OCI-LY1 (cell line): Measurements from ENCODE around the gene TPST2.

Source experiments
- H2AFZ ChIP-seq: fragments of 200-600 bp; sonication (generic), shearing (Covaris generic); 2 replicates; pipeline ENCODE4 v1.6.0; 2014; ENCODE audit warnings: antibody characterized with exemption, mild to moderate bottlenecking, low read length
- H3F3A ChIP-seq: fragments of 200-600 bp; sonication (generic), shearing (Covaris generic); 2 replicates; pipeline ENCODE4 v1.6.0; 2014; ENCODE audit warnings: mild to moderate bottlenecking, antibody characterized with exemption, low read length, moderate library complexity; ENCODE audit not compliant: insufficient read depth
- H3K27ac ChIP-seq: fragments of 200-600 bp; sonication (generic); 2 replicates; pipeline ENCODE4 v1.5.1; 2014; ENCODE audit warnings: low read length, mixed run types, mild to moderate bottlenecking, low read depth; ENCODE audit not compliant: poor library complexity, severe bottlenecking
- H3K27me3 ChIP-seq: fragments of 200-600 bp; sonication (generic); 2 replicates; pipeline ENCODE4 v1.6.0; 2014; ENCODE audit warnings: antibody characterized with exemption, mild to moderate bottlenecking, low read length, moderate library complexity; ENCODE audit not compliant: insufficient read depth
- H3K36me3 ChIP-seq: fragments of 200-600 bp; sonication (generic); 2 replicates; pipeline ENCODE4 v1.6.1; 2014; ENCODE audit warnings: mild to moderate bottlenecking, antibody characterized with exemption, low read length, moderate library complexity, mixed read lengths; ENCODE audit not compliant: insufficient read depth
- H3K4me1 ChIP-seq: fragments of 200-600 bp; sonication (generic); 2 replicates; pipeline ENCODE4 v1.5.1; 2014; ENCODE audit warnings: mild to moderate bottlenecking, low read length, moderate library complexity; ENCODE audit not compliant: insufficient read depth, severe bottlenecking
- H3K4me2 ChIP-seq: fragments of 200-600 bp; sonication (generic), shearing (Covaris generic); 2 replicates; pipeline ENCODE4 v1.6.1; 2014; ENCODE audit warnings: low read length
- H3K4me3 ChIP-seq: fragments of 200-600 bp; sonication (generic); 2 replicates; pipeline ENCODE4 v1.5.1; 2014; ENCODE audit warnings: low read length, low read depth, mild to moderate bottlenecking, mixed read lengths; ENCODE audit not compliant: poor library complexity, severe bottlenecking
- H3K79me2 ChIP-seq: fragments of 200-600 bp; shearing (Covaris generic); 2 replicates; pipeline ENCODE4 v1.6.1; 2016; ENCODE audit warnings: mixed run types, low read length, mixed read lengths; ENCODE audit not compliant: insufficient read depth
- H3K9ac ChIP-seq: fragments of 200-600 bp; sonication (generic), shearing (Covaris generic); 2 replicates; pipeline ENCODE4 v1.6.1; 2014; ENCODE audit warnings: mild to moderate bottlenecking, low read length, mixed read lengths
- H3K9me2 ChIP-seq: fragments of 200-600 bp; sonication (generic), shearing (Covaris generic); 2 replicates; pipeline ENCODE4 v1.6.1; 2014; ENCODE audit warnings: low read depth, mild to moderate bottlenecking, low read length, mixed read lengths
- H3K9me3 ChIP-seq: fragments of 200-600 bp; shearing (Covaris generic); 2 replicates; pipeline ENCODE4 v1.6.1; 2014; ENCODE audit warnings: low read length, mixed read lengths
- H4K20me1 ChIP-seq: fragments of 200-600 bp; sonication (generic), shearing (Covaris generic); 2 replicates; pipeline ENCODE4 v1.6.0; 2016; ENCODE audit warnings: mild to moderate bottlenecking, low read length; ENCODE audit not compliant: insufficient read depth
- EZH2 ChIP-seq: fragments of 200-600 bp; sonication (generic), shearing (Covaris generic); IDR thresholded peaks from 2 replicates; pipeline ENCODE4 v1.8.0; 2017; ENCODE audit warnings: borderline replicate concordance, mixed run types, mild to moderate bottlenecking, antibody characterized with exemption, low read length, moderate library complexity, mixed read lengths
- TF ChIP-seq, protein P1 (sequence below): fragments of 200-600 bp; sonication (generic), shearing (Covaris generic); IDR thresholded peaks from 2 replicates; pipeline ENCODE4 v1.5.1; 2017; ENCODE audit warnings: mild to moderate bottlenecking, antibody characterized with exemption, low read length, moderate library complexity, mixed read lengths

Gene TPST2

DNA sequence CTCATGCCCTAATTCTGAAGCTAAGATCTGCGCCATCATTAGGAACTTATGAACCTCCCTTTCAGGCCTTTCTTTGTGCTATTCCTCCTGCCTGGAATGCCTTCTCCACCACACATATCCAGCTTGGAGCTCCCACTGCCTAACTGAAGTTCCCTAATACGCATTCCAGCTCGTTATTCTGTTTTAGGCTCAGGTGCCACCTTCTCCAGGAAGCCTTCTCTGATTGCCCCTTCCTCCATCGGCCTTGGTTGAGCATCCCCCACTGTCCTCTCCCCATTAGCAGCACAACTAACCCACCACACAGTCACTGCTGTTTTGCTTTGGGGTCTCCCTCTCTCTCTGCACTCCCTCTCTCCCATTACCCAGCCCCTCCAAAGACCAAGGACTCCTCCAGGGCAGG is 22.7 kb upstream of the TPST2 start:
- Histone ChIP-seq H3K4me2 (no peak overlapping the region), H3K9ac (no peak overlapping the region), H4K20me1 (no peaks in the 10 kb centered on the region), H3F3A (no peaks in the 10 kb centered on the region), H3K4me1 (peaks cover 39% of the 10 kb centered on the region), H3K9me3 (no peaks in the 10 kb centered on the region), H3K9me2 (no peaks in the 10 kb centered on the region), H3K36me3 (no peaks in the 10 kb centered on the region), H2AFZ (no peak overlapping the region), H3K27ac (no peak overlapping the region), H3K27me3 (no peaks in the 10 kb centered on the region), H3K79me2 (no peaks in the 10 kb centered on the region), H3K4me3 (no peak overlapping the region)
- TF ChIP-seq EZH2 = no peak
- TF ChIP-seq, protein P1, sequence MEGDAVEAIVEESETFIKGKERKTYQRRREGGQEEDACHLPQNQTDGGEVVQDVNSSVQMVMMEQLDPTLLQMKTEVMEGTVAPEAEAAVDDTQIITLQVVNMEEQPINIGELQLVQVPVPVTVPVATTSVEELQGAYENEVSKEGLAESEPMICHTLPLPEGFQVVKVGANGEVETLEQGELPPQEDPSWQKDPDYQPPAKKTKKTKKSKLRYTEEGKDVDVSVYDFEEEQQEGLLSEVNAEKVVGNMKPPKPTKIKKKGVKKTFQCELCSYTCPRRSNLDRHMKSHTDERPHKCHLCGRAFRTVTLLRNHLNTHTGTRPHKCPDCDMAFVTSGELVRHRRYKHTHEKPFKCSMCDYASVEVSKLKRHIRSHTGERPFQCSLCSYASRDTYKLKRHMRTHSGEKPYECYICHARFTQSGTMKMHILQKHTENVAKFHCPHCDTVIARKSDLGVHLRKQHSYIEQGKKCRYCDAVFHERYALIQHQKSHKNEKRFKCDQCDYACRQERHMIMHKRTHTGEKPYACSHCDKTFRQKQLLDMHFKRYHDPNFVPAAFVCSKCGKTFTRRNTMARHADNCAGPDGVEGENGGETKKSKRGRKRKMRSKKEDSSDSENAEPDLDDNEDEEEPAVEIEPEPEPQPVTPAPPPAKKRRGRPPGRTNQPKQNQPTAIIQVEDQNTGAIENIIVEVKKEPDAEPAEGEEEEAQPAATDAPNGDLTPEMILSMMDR = no peak

DNA sequence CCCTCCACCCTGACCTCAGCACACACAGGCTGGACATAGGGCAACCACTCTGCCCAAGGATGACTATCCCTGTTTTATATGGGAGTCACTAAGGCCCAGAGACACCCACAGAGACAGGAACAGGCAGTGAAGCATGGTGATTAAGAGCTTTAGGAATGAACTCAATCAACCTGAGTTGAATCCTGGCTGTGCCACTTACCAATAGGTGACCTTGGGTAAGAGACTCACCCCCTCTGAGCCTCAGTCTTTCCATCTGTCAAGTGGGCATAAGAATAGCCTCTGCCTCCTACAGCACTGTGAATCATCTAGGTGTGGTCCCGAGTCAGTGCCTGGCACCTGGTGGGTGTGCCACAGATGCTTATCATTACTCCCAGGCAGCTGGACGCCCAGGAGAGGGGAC is 21.1 kb upstream of the TPST2 start:
- Histone ChIP-seq H3K36me3 (no peaks in the 10 kb centered on the region), H3K4me3 (no peak overlapping the region), H3K4me2 (no peak overlapping the region), H3K4me1 (peaks cover 36% of the 10 kb centered on the region), H3F3A (no peaks in the 10 kb centered on the region), H3K9me2 (no peaks in the 10 kb centered on the region), H3K9ac (no peak overlapping the region), H3K79me2 (no peaks in the 10 kb centered on the region), H3K27me3 (no peaks in the 10 kb centered on the region), H3K27ac (no peak overlapping the region), H4K20me1 (no peaks in the 10 kb centered on the region), H2AFZ (no peak overlapping the region), H3K9me3 (no peaks in the 10 kb centered on the region)
- no peak for TF ChIP-seq EZH2
- TF ChIP-seq, protein P1 = no peak

DNA sequence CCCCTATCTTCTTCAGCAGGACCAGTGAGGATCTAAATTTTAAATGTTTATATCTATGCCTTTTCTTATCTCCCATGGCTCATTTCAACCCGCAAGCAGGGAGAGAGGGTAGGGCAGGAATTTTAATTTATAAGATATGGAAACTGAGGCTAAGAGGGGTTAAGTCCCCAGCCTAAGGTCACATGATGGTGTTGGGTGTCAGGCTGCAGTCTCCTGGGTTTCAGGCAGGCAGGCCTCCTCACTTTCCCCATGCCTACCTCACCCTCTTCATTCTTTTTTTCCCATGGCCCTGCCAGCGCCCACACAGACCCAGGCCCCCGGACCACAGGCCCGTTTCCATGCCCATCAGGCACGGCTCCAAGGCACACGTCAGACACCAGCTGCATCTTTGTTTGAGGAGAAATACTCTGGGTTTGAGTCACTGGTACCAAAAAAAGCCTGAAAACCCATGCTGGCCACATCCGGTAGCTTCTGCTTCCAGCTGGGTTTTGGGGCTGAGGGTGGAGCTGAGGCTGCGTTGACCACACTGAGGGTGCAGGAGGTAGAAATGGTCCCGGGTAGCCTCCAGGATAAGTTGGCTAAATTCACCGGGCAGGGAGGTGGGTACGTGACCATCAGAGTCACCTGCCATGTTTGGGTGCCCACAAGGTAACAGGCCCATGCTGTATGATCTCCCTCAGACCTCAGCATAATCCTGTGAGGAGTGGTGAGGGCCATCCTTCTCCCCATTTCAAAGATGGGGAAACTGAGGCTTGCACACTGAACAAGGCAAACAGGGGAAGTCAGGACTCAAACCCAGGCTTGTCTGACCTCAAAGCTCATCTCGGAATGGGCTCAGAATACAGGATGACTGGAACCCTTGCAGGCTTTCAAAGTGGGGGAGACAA is 20.4 kb upstream of the TPST2 start:
- Histone ChIP-seq H3K27me3 (no peaks in the 10 kb centered on the region), H3K9me3 (no peaks in the 10 kb centered on the region), H3F3A (no peaks in the 10 kb centered on the region), H3K4me1 (peaks cover 29% of the 10 kb centered on the region), H4K20me1 (no peaks in the 10 kb centered on the region), H3K4me3 (no peak overlapping the region), H3K27ac (no peak overlapping the region), H3K9ac (no peak overlapping the region), H3K9me2 (no peaks in the 10 kb centered on the region), H2AFZ (no peak overlapping the region), H3K79me2 (no peaks in the 10 kb centered on the region), H3K4me2 (peak overlapping the region; percentile 10; the same call in 1 of the 2 replicates), H3K36me3 (no peaks in the 10 kb centered on the region)
- no peak for TF ChIP-seq EZH2
- TF ChIP-seq, protein P1 = no peak
